Activated B cell treated with CpG ODN at 0.5 μM for 24 hours (primary cell): Measurements from ENCODE around the gene GAS6. TPM values are rescaled to one million over a fixed set of nuclear protein-coding genes. Genes with fewer than 3 reads are reported as not detected.

Source experiments
- ATAC-seq: fragments of 200-7000 bp; cut with Tn5 transposase; one replicate; pipeline ENCODE4 v1.10.0; 2021; ENCODE audit warnings: low read depth, mild to moderate bottlenecking, moderate library complexity
- CTCF ChIA-PET: fragments of 350-600 bp; sonication (Branson Sonifier 250); formaldehyde crosslinking; loops from one replicate; lab custom pipeline; 2021; ENCODE audit warnings: antibody characterized with exemption; lab: Charles Lee
- POLR2A ChIA-PET: fragments of 350-600 bp; sonication (Branson Sonifier 250); formaldehyde crosslinking; loops from one replicate; lab custom pipeline; 2021; ENCODE audit warnings: antibody characterized with exemption; lab: Charles Lee
- DNase-seq: peaks from one replicate; pipeline ENCODE4 v3.0.0; 2022
- H3K27ac Mint-ChIP-seq: one replicate; pipeline ENCODE4 v1.8.0; 2020; ENCODE audit warnings: mixed read lengths
- H3K27me3 Mint-ChIP-seq: one replicate; pipeline ENCODE4 v1.8.0; 2021; ENCODE audit warnings: mixed read lengths
- H3K36me3 Mint-ChIP-seq: one replicate; pipeline ENCODE4 v1.8.0; 2021; ENCODE audit warnings: low read depth, mixed read lengths
- H3K4me1 Mint-ChIP-seq: one replicate; pipeline ENCODE4 v1.8.0; 2021; ENCODE audit warnings: mixed read lengths
- H3K4me3 Mint-ChIP-seq: one replicate; pipeline ENCODE4 v1.8.0; 2020; ENCODE audit warnings: mild to moderate bottlenecking, mixed read lengths
- H3K9me3 Mint-ChIP-seq: one replicate; pipeline ENCODE4 v1.8.0; 2020; ENCODE audit warnings: mixed read lengths
- CTCF ChIP-seq: fragments of 200-600 bp; IDR thresholded peaks from one replicate; pipeline ENCODE4 v1.8.0; 2022; ENCODE audit warnings: antibody characterized with exemption, mild to moderate bottlenecking
- intact Hi-C: fragments of 100-400 bp; cut with micrococcal nuclease; formaldehyde crosslinking; loops from one replicate; pipeline ENCODE4 v1.15.1; 2024
- total RNA-seq: library from RNA; stranded (reverse); gene quantifications from 2 replicates; pipeline ENCODE4 v1.2.3, GENCODE V29; 2022

GAS6 gene
- total RNA-seq, 1 donor from 2014 or later, result 1.4 TPM

GRCh38 chr13:113810640-113811039 lies 53.2 kb downstream of the GAS6 start:
- TF ChIP-seq CTCF, result no peak
- H3K4me3 Mint-ChIP-seq, result no peak overlapping the region
- ATAC-seq (no peak), DNase-seq (no peak)
- intact Hi-C loops, result no loop called here
- H3K36me3 Mint-ChIP-seq, result peaks cover 3% of the 10 kb centered on the region
- ChIA-PET CTCF (no interaction called here), POLR2A (no interaction called here)
- no peak overlapping the region for H3K27ac Mint-ChIP-seq
- peaks cover 6% of the 10 kb centered on the region for H3K4me1 Mint-ChIP-seq
- no peaks in the 10 kb centered on the region for H3K27me3 Mint-ChIP-seq
- peaks cover 7% of the 10 kb centered on the region for H3K9me3 Mint-ChIP-seq

DNA sequence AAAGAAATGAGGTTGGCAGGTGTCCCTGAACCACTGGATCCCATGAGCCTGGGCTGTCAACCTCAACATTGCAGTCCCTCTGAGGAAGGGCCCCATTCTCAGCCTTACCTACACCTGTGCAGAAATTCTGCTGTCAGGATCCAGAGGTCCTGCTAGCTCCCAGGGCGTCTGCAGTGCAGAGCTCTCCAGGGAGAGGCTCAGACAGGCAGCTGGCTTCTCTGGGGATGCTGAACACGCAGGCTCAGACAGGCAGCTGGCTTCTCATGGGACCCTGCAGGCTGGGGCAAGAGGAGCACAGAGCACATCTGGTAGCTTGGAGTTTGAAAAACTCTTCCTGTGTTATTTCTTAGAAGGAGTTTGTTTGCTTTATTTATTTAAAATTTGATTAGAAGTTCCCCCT lies 53.9 kb downstream of the GAS6 start:
- Mint-ChIP-seq H3K36me3 (no peaks in the 10 kb centered on the region), H3K4me3 (no peak overlapping the region), H3K27me3 (no peaks in the 10 kb centered on the region), H3K27ac (no peak overlapping the region), H3K9me3 (peaks cover 7% of the 10 kb centered on the region), H3K4me1 (peaks cover under 1% of the 10 kb centered on the region)
- ChIA-PET POLR2A (no interaction called here), CTCF (no interaction called here)
- TF ChIP-seq CTCF, result no peak
- intact Hi-C loops, result no loop called here
- no peak for ATAC-seq
- DNase-seq, result no peak

DNA sequence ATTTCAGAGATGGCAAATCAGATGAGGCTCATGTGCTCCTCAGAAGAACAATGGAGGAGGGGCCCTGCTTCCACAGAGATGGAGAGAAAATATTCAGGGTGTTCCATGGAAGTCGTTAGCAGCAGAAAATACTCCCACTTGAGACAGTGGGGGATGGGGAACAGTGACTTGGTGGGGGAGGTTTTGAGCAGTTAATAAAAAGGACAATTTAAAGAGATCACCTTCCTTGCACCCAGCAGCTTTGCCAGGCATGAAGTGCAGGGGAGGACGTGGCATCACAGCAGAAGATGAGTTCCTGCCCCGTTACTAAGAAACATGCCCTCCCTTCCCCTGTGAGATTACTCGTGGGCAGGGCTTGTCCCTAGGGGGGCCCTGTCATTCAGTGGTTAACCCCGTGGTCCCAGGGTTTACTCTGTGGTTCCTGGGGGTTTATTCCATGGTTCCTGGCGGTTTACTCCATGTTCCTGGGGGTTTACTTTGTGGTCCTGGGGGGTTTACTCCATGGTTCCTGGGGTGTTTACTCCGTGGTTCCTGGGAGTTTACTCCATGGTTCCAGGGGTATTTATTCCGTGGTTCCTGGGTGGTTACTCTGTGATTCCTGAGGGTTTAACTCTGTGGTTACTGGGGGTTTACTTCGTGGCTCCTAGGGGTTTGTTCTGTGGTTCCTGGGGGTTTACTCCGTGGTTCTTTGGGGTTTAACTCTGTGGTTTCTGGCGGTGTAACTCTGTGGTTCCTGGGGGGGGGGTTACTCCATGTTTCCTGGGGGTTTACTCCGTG lies 55.6 kb downstream of the GAS6 start:
- intact Hi-C loops, result no loop called here
- no peak for TF ChIP-seq CTCF
- ChIA-PET CTCF (no interaction called here), POLR2A (no interaction called here)
- Mint-ChIP-seq H3K9me3 (peaks cover 7% of the 10 kb centered on the region), H3K27ac (no peak overlapping the region), H3K36me3 (no peaks in the 10 kb centered on the region), H3K4me3 (no peak overlapping the region), H3K4me1 (no peaks in the 10 kb centered on the region), H3K27me3 (no peaks in the 10 kb centered on the region)
- no peak for ATAC-seq
- DNase-seq, result no peak

GRCh38 chr13:113806526-113806925 lies 57.4 kb downstream of the GAS6 start:
- H3K4me1 Mint-ChIP-seq, result no peaks in the 10 kb centered on the region
- no peak overlapping the region for H3K4me3 Mint-ChIP-seq
- TF ChIP-seq CTCF, result no peak
- H3K36me3 Mint-ChIP-seq, result no peaks in the 10 kb centered on the region
- POLR2A ChIA-PET, result no interaction called here
- CTCF ChIA-PET, result no interaction called here
- ATAC-seq (no peak), DNase-seq (no peak)
- H3K27ac Mint-ChIP-seq, result no peak overlapping the region
- intact Hi-C loops, result no loop called here
- H3K9me3 Mint-ChIP-seq, result peaks cover 7% of the 10 kb centered on the region
- no peaks in the 10 kb centered on the region for H3K27me3 Mint-ChIP-seq

DNA sequence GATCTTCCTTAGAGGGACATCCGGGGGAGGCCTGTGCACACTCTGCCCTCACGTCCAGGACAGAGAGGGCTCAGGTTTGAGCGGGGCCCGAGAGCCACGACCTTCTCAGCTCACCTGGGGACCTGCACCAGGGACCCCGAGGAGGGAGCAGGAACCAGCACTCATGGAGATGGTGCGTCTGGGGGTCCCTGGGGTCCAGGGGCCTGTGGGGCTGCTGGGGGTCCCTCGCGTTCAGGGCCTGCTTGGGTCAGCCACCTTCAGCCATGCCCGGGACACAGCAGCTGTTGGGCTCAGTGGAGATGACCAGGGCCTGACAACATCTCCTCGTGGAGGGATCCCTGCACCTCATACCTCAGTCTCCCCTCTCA lies 57.8 kb downstream of the GAS6 start:
- Mint-ChIP-seq H3K4me1 (no peaks in the 10 kb centered on the region), H3K4me3 (no peak overlapping the region), H3K9me3 (peaks cover 7% of the 10 kb centered on the region), H3K27ac (no peak overlapping the region), H3K27me3 (no peaks in the 10 kb centered on the region), H3K36me3 (no peaks in the 10 kb centered on the region)
- DNase-seq (no peak), ATAC-seq (no peak)
- CTCF ChIA-PET, result no interaction called here
- intact Hi-C loops, result no loop called here
- POLR2A ChIA-PET, result no interaction called here
- TF ChIP-seq CTCF, result no peak
